Esophagus squamous epithelium (tissue), 4 donors: ENCODE results near the gene GOLGA5.

Experiments
- CTCF ChIP-seq, 6 experiments: fragments of 450-650 bp in 4 of 6; fragments of 200-600 bp in 2 of 6; sonication (generic) in 2 of 6; IDR thresholded peaks; one replicate each; pipeline ENCODE4 v1.5.1; 2016 to 2019; ENCODE audit warnings: antibody characterized with exemption in 6 of 6, mild to moderate bottlenecking in 4 of 6, moderate library complexity in 4 of 6
- POLR2A ChIP-seq, 4 donors: fragments of 450-650 bp; IDR thresholded peaks; one replicate each; pipeline ENCODE4 v1.6.1; 2017; ENCODE audit warnings: antibody characterized with exemption in 4 of 4, mild to moderate bottlenecking in 4 of 4, moderate library complexity in 3 of 4

- TF ChIP-seq CTCF (IDR thresholded peaks at IDR 0.05) = no peak
- TF ChIP-seq POLR2A (IDR thresholded peaks at IDR 0.05) = no peak
These were observed 54.8 kb downstream of the GOLGA5 start for GRCh38 chr14:92848887-92849286.
